Activated CD8-positive, alpha-beta memory T cell treated with anti-CD3 and anti-CD28 coated beads for 1 hour (primary cell): Measurements from ENCODE around the gene KCNQ1OT1.

ENCODE experiments used
- DNase-seq, 2 donors: peaks; one replicate each; pipeline ENCODE4 v3.0.0-alpha.2; 2020; ENCODE audit warnings: low read depth in 1 of 2; ENCODE audit errors: extremely low read depth in 1 of 2

KCNQ1OT1 gene

DNA sequence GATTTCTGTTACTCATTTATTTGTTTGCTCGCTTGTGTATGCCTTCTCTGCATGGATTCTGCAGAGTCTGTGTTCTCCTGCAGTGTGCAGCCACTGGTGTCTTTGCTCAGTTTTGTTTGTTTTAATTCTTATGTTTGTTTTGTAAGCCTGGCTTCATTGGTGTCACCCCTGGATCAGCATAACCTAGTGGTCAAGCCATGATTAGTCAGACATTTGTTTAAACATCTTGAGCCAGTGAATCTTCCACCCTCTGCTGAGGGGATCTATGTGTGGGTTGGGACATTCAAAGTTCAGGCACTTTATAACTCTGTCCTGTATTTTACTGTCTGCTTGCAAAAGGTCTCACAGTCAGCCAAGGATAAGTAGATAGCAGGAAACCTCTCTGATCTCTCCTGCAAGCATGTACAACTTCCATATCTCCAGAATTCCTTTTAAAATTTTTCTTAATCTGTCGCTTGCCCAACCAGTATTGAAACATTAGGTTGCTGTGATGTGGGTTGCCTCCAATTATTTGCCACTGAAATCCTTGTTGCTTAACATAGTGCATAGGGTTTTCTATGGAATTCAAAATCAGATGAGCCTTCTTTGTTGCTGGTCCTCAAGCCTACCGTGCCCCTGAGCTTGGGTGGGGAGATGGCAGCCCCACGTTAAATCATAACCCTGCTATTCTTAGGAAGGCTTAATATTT is 86.8 kb downstream of the KCNQ1OT1 start:
- DNase-seq: no peak

DNA sequence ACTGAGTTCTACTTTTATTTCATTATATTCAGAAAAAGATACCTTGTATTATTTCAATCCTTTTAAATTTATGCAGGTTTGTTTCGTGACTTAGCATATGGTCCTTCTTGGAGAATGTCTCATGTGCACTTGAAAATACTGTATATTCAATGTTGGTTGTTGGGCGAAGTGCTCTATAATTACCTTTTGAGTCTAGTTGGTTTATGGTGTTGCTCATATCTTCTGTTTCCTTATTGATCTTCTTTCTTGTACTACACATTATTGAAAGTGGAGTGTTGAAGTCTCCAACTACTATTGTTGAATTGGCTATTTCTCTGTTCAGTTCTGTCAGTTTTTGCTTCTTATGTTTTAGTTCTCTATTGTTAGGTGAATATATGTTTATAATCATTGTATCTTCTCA is 90.4 kb downstream of the KCNQ1OT1 start:
- DNase-seq: no peak

GRCh38 chr11:2599561-2600189 is 100.1 kb downstream of the KCNQ1OT1 start:
- no peak for DNase-seq

DNA sequence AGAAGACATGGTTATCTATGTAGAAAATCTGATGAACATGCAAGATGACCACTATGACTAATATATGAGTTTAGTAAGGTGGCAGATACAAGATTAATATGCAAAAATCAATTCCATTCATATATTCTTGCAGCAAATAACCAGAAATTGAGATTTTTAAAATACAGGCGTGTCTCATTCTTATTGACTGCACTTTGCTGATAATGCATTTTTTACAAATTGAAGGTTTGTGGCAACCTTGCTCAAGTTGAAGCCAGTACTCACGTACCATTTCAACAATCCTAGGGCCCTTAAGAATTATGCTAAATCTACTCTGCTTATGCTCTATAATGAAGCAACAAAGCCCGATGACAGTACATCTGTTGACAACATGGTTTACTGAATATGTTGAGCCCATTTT is 104.6 kb downstream of the KCNQ1OT1 start:
- DNase-seq: no peak

GRCh38 chr11:2594267-2594666 is 105.5 kb downstream of the KCNQ1OT1 start:
- no peak for DNase-seq

DNA sequence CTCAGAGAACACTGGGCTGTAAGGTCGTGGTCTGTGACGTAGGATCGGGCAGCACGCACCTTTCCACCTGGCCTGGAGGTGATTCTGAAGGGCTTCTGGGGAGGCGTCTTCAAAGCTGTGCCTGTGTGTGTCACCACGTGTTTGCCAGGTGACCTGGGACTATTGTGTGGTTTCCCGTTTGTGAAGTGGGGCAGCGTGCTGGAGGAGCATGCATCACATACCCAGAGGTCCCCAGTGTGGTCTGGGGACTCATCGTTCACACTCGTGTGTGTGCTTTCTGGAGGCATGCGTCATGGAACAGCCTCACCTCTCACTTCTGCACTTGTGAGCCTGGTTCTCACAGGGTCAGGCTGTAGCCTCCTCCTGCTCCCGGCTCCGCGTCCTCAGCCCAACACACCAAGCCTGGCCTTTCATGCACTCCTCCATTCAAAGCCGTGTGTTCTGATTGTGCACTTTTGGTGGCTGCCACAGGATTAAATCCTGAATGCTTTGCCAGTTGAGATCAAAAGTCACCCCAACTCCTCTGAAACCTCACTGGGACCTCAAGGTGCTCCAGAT is 106.3 kb downstream of the KCNQ1OT1 start:
- no peak for DNase-seq

DNA sequence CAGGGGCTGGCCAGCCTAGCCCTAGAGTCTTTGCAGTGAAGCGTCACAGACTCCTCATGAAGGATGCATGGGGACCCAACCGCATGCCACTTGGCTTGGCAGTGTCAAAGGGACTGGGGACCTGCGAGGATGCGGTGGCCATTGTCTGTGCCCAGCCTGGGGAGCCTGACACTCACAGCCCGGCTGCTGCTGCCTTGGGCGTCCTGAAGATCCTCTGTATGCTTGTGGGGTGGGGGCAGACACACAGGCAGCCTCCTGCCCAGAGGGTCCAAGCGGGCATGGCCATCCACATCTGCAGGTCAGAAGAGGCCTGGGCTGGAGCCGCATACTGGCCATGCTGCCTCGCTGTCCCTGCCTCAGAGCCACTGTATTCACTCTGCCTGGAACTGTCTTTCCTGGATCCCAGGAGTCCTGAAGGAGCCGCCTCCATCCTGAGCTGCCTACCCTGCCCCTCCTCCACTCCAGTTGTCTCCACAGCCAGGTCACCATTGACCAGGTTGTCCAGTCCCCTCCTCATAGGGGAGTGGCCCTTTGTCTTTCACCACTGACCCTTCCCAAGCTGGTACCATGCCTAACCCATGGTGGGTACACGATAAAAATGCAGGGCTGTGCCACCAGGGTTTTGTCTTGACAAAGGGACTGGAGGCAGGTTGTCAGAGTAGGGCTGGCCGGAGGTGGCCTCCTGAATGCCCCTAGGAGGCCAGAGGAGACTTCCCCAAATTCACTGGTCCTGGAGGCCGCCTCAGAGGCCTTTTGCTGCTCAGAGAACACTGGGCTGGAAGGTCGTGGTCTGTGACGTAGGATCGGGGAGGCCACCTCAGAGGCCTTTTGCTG is 107.0 kb downstream of the KCNQ1OT1 start:
- DNase-seq: no peak

GRCh38 chr11:2591805-2592204 is 108.0 kb downstream of the KCNQ1OT1 start:
- no peak for DNase-seq

- no peak for DNase-seq
Measured at GRCh38 chr11:2590965-2591754, 108.6 kb downstream of the KCNQ1OT1 start.

GRCh38 chr11:2590131-2590964 is 109.4 kb downstream of the KCNQ1OT1 start:
- DNase-seq: no peak

- DNase-seq: no peak
Measured at GRCh38 chr11:2589538-2589934, 110.3 kb downstream of the KCNQ1OT1 start.

- no peak for DNase-seq
Measured at GRCh38 chr11:2588809-2589537, 110.8 kb downstream of the KCNQ1OT1 start.

DNA sequence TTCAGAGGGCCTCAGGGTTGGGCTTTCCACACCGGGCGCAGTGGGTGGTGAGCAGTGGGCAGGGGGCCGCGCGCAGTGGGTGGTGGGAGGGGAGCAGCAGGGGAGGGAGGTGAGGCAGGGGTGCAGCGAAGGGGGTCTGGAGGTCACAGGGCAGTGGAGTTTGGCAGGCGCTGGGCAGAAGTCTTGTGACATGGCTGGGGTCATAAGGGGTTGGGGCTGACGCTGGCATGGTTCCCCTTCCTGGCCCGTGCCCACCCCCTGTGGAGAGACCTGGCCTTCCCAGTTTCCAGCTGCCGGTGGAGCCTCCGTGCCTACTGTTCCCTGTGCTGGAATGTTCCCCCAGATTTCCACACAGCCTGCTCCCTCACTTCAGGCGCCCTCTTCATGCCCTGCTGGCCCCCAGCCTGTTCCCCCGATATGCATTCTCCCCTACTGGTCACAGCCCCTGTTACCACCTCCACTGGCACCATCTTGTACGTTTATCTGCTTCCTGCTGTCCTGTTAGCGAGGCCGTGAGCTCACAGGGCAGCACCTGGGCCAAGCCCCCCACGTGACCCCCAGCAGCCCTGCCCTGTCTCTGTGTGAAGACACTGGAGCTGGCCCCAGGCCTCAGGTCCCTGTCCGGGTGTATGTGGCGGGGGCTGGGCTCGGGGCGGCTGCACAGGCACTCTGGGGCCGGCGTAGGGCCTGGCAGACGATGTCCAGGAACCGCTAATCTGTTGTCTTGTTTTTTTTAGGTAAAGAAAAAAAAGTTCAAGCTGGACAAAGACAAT is 111.6 kb downstream of the KCNQ1OT1 start:
- no peak for DNase-seq

DNA sequence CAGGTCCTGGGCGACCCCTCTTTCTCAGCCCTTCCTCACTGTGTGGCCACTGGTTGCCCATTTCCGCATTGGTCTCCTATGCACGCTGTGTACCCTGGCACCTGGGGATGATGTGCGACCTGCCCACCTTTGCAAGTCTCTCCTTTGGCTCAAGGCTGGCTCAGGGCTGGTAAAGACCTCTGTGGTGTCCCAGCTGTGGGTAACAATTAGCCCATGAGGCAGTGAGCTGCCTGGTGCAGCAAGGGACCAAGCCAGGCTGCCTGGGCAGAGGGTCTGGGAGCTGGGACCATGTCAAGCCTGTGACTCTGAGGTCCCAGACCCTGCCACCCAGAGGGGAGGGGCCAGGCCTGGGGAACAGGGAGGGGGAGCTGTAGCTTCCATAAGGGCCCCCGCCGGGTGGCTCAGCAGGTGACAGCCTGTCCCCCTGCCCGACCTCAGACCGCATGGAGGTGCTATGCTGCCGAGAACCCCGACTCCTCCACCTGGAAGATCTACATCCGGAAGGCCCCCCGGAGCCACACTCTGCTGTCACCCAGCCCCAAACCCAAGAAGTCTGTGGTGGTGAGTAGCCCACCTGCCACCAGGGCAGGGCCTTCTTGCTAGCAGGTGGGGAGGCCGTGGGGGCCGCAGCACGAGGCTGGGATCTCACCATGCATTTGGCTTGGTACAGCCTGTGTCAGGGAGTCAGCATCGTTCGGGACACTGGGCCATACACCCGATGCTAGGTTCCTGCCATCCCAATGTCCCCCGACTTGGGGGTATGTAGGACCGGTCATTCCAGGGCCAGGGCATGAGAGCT is 112.5 kb downstream of the KCNQ1OT1 start:
- no peak for DNase-seq

- DNase-seq: no peak
Measured at GRCh38 chr11:2586793-2587131, 113.0 kb downstream of the KCNQ1OT1 start.

GRCh38 chr11:2586087-2586792 is 113.6 kb downstream of the KCNQ1OT1 start:
- DNase-seq: no peak

DNA sequence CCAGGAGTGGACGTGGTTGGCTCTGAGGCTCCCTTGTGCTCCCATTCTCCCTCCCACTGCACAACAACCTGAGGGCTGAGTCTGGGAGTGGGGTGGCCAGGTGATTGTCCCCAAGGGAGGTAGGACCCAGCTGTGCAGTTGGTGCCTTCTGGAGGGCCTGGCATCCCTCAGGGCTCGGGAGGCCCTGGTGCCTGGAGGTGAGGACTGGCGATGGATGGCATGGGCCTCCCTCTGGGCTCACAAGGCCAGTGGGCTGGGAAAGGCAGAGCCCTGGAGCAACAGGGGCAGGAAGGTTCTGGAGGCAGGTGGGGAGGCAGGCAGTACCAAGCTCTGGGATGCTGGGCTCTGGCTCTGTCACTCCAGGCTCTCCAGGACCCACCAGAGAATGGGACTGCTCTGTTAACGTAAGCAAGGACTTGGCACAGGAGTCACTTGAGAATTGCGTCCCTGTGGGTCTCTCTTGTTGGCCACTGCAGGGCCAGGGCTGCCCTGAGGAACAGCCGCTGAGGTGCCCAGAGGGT is 114.2 kb downstream of the KCNQ1OT1 start:
- no peak for DNase-seq
